GM12878 (cell line): ENCODE measurements around the gene ATRNL1. TPM values are rescaled to one million over a fixed set of nuclear protein-coding genes. Genes with fewer than 3 reads are reported as not detected.

Experiments
- ASH2L ChIP-seq: fragments of 300-600, 200-600 bp; sonication (generic); IDR thresholded peaks from 2 replicates; pipeline ENCODE4 v1.6.1; 2017; ENCODE audit warnings: low read depth, mild to moderate bottlenecking, borderline replicate concordance
- DPF2 ChIP-seq: fragments of 450-650 bp; IDR thresholded peaks from 2 replicates; pipeline ENCODE4 v1.6.1; 2017; ENCODE audit warnings: mild to moderate bottlenecking
- JUNB ChIP-seq: IDR thresholded peaks from 2 replicates; pipeline ENCODE4 v1.6.1; 2016; ENCODE audit warnings: antibody characterized with exemption, mild to moderate bottlenecking
- POLR2AphosphoS2 ChIP-seq: IDR thresholded peaks from 2 replicates; pipeline ENCODE4 v1.6.1; 2011; ENCODE audit warnings: low read depth, mild to moderate bottlenecking, low read length, improper control_type of control experiment, moderate library complexity
- SMARCA5 ChIP-seq: fragments of 450-650 bp; IDR thresholded peaks from 2 replicates; pipeline ENCODE4 v1.6.1; 2017; ENCODE audit warnings: mild to moderate bottlenecking
- ZZZ3 ChIP-seq: IDR thresholded peaks from 2 replicates; pipeline ENCODE4 v1.6.1; 2011; ENCODE audit warnings: low read depth; ENCODE audit not compliant: control insufficient read depth, insufficient read length
- polyA plus RNA-seq, 11 experiments: library from polyadenylated mRNA; depleted of rRNA in 4 of 11; unstranded in 6 of 11; stranded (reverse) in 5 of 11; fragments of >200 nt; fragmentation: Nextera tagmentation in 4 of 11; fragmentation: Illumina TruSeq in 1 of 11; extraction: Ambion mirVana in 4 of 11; extraction: Trizol in 1 of 11; gene quantifications; 1 replicate in 1 of 11; 2 replicates in 10 of 11; pipeline versions ENCODE4 v1.2.1 to v1.2.3, GENCODE V29; 2011 to 2016; ENCODE audit warnings: inconsistent platforms in 2 of 11, missing spikeins in 2 of 11, low read depth in 1 of 11
- total RNA-seq, 4 experiments: library from RNA; depleted of rRNA in 3 of 4; stranded (reverse); fragments of >200 nt in 3 of 4; fragmentation: Illumina TruSeq in 1 of 4; extraction: Trizol in 1 of 4; gene quantifications; 2 replicates each; pipeline versions ENCODE4 v1.2.1 to v1.2.3, GENCODE V29; 2013 to 2021
- TF ChIP-seq, protein P1 (sequence below): fragments of 450-650 bp; IDR thresholded peaks from 2 replicates; pipeline ENCODE4 v1.6.1; 2018; ENCODE audit warnings: mild to moderate bottlenecking, low read depth, moderate library complexity; ENCODE audit not compliant: partially characterized antibody
- TF ChIP-seq, protein P2 (sequence below): IDR thresholded peaks from 2 replicates; pipeline ENCODE4 v1.6.1; 2011; ENCODE audit warnings: borderline replicate concordance, low read depth, mild to moderate bottlenecking, moderate library complexity, low read length; ENCODE audit not compliant: insufficient read depth, poor library complexity, severe bottlenecking
- TF ChIP-seq, protein P3 (sequence below): fragments of 450-650 bp; IDR thresholded peaks from 2 replicates; pipeline ENCODE4 v1.6.1; 2017; ENCODE audit warnings: borderline replicate concordance

Gene ATRNL1
- total and polyA plus RNA-seq, 10 of the 15 experiments (the other 5 are each of a cell fraction or from before 2014, with no cell fraction given) = 0.03 to 1.4 (median 0.34) TPM

DNA sequence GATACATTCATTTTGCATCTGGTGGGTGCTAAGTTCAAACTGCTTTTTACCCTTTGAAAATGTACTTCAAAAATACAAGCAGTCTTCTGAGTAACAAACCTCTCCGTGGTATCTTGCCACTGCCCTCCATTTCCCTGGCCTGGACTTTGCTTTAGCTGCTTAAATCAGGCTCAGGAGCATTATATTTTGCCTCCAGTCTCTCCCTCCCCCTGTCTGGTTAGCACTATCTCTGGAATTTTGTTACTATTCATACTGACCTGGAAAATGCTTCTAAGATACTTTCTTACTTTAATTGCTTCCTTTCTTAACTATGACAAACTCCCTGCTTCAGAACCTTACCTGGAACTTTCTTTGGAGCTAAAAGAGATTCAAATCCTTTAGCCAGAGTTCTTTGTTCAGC is 810.0 kb downstream of the ATRNL1 start (continued):
- TF ChIP-seq, protein P1, sequence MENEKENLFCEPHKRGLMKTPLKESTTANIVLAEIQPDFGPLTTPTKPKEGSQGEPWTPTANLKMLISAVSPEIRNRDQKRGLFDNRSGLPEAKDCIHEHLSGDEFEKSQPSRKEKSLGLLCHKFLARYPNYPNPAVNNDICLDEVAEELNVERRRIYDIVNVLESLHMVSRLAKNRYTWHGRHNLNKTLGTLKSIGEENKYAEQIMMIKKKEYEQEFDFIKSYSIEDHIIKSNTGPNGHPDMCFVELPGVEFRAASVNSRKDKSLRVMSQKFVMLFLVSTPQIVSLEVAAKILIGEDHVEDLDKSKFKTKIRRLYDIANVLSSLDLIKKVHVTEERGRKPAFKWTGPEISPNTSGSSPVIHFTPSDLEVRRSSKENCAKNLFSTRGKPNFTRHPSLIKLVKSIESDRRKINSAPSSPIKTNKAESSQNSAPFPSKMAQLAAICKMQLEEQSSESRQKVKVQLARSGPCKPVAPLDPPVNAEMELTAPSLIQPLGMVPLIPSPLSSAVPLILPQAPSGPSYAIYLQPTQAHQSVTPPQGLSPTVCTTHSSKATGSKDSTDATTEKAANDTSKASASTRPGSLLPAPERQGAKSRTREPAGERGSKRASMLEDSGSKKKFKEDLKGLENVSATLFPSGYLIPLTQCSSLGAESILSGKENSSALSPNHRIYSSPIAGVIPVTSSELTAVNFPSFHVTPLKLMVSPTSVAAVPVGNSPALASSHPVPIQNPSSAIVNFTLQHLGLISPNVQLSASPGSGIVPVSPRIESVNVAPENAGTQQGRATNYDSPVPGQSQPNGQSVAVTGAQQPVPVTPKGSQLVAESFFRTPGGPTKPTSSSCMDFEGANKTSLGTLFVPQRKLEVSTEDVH = no peak
- TF ChIP-seq DPF2 (no peak), SMARCA5 (no peak), POLR2AphosphoS2 (no peak), ASH2L (no peak), JUNB (no peak), ZZZ3 (no peak)
- TF ChIP-seq, protein P2, sequence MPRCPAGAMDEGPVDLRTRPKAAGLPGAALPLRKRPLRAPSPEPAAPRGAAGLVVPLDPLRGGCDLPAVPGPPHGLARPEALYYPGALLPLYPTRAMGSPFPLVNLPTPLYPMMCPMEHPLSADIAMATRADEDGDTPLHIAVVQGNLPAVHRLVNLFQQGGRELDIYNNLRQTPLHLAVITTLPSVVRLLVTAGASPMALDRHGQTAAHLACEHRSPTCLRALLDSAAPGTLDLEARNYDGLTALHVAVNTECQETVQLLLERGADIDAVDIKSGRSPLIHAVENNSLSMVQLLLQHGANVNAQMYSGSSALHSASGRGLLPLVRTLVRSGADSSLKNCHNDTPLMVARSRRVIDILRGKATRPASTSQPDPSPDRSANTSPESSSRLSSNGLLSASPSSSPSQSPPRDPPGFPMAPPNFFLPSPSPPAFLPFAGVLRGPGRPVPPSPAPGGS = no peak
- TF ChIP-seq, protein P3, sequence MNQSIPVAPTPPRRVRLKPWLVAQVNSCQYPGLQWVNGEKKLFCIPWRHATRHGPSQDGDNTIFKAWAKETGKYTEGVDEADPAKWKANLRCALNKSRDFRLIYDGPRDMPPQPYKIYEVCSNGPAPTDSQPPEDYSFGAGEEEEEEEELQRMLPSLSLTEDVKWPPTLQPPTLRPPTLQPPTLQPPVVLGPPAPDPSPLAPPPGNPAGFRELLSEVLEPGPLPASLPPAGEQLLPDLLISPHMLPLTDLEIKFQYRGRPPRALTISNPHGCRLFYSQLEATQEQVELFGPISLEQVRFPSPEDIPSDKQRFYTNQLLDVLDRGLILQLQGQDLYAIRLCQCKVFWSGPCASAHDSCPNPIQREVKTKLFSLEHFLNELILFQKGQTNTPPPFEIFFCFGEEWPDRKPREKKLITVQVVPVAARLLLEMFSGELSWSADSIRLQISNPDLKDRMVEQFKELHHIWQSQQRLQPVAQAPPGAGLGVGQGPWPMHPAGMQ = no peak
